Measurements from ENCODE around the gene OSM. TPM values are rescaled to one million over a fixed set of nuclear protein-coding genes. Genes with fewer than 3 reads are reported as not detected.

The OSM gene
- polyA plus RNA-seq, 1 of the 3 experiments (the other 2 are of a cell fraction), result not detected

- Histone ChIP-seq H3K4me1 (ENCODE audit: control insufficient read depth in 1 of 2, insufficient read depth in 2 of 2, low read depth in 1 of 2, low read length in 1 of 2) (peaks cover 3 to 5% of the 10 kb centered on the region in 2 experiments; a peak in 2 of 4 replicates), H3K9me3 (no peaks in the 10 kb centered on the region), H3K36me3 (replicated peaks in 1 of 2; ENCODE audit: control insufficient read depth in 1 of 2, insufficient read depth in 2 of 2, low read length in 1 of 2) (no peaks in the 10 kb centered on the region), H3K4me3 (ENCODE audit: low read depth in 2 of 2, low read length in 1 of 2) (no peak overlapping the region), H4K20me1 (ENCODE audit: insufficient read depth) (no peaks in the 10 kb centered on the region), H3K27ac (ENCODE audit: low read depth in 2 of 2, low read length in 1 of 2) (no peak overlapping the region), H2AFZ (ENCODE audit: low read depth) (no peak overlapping the region), H3K79me2 (ENCODE audit: insufficient read depth) (no peaks in the 10 kb centered on the region), H3K9me2 (no peaks in the 10 kb centered on the region), H3K4me2 (no peak overlapping the region), H3K27me3 (ENCODE audit: insufficient read depth) (no peaks in the 10 kb centered on the region), H3F3A (replicated peaks; ENCODE audit: insufficient read depth) (no peaks in the 10 kb centered on the region), H3K9ac (no peak overlapping the region)
- ChIA-PET POLR2A (interaction anchor here (0.6 kb wide), 1 partner anchor 699 kb away, joined by 3 read pairs; no protein-coding TSS in a partner anchor), CTCF (interaction anchor here (1.3 to 3.8 kb wide), 3 partner anchors 10 to 158 kb away, joined by 7 to 25 read pairs (median 9); no protein-coding TSS in a partner anchor)
- no peak for DNase-seq
- no peak for TF ChIP-seq GATA2 (CRISPR knock-in tag; IDR thresholded peaks at IDR 0.05)
- TF ChIP-seq YY1 (IDR thresholded peaks at IDR 0.05; ENCODE audit: low read depth), result no peak
- no peak for TF ChIP-seq TAF1 (IDR thresholded peaks at IDR 0.05; ENCODE audit: borderline replicate concordance, low read depth, low read length)
- no peak for TF ChIP-seq SMC3 (IDR thresholded peaks at IDR 0.05; ENCODE audit: low read depth, low read length)
- no peak for TF ChIP-seq JUND (IDR thresholded peaks at IDR 0.05)
- 86% methylated on average over 1 of the region's 9 CpGs for WGBS (ENCODE audit: low lambda C conversion rate)
These were observed 1.4 kb downstream of the OSM start for GRCh38 chr22:30265131-30265720.

GRCh38 chr22:30263883-30264282 is 2.8 kb downstream of the OSM start:
- peak overlapping the region; percentile 84; the same call in 1 of the 2 replicates for H3K4me2 ChIP-seq
- ChIA-PET POLR2A (no interaction called here), CTCF (interaction anchor here (0.8 to 5.6 kb wide), 22 partner anchors 8 to 160 kb away, joined by 3 to 43 read pairs (median 4); partner anchors contain the start of genes RNF215 and SEC14L2)
- H3K9me2 ChIP-seq, result no peaks in the 10 kb centered on the region
- 94% methylated on average over 11 of the region's 17 CpGs for WGBS (ENCODE audit: low lambda C conversion rate)
- H3K27me3 ChIP-seq (ENCODE audit: insufficient read depth), result no peaks in the 10 kb centered on the region
- H3K9ac ChIP-seq, result no peak overlapping the region
- no peaks in the 10 kb centered on the region for H4K20me1 ChIP-seq (ENCODE audit: insufficient read depth)
- H3K27ac ChIP-seq (ENCODE audit: low read depth in 2 of 2, low read length in 1 of 2), result no peak overlapping the region
- no peaks in the 10 kb centered on the region for H3F3A ChIP-seq (replicated peaks; ENCODE audit: insufficient read depth)
- H3K36me3 ChIP-seq (replicated peaks in 1 of 2; ENCODE audit: control insufficient read depth in 1 of 2, insufficient read depth in 2 of 2, low read length in 1 of 2), result no peaks in the 10 kb centered on the region
- no peaks in the 10 kb centered on the region for H3K79me2 ChIP-seq (ENCODE audit: insufficient read depth)
- no peaks in the 10 kb centered on the region for H3K9me3 ChIP-seq
- H3K4me3 ChIP-seq (ENCODE audit: low read depth in 2 of 2, low read length in 1 of 2), result no peak overlapping the region
- no peak overlapping the region for H2AFZ ChIP-seq (ENCODE audit: low read depth)
- DNase-seq, result no peak
- H3K4me1 ChIP-seq (ENCODE audit: control insufficient read depth in 1 of 2, insufficient read depth in 2 of 2, low read depth in 1 of 2, low read length in 1 of 2), result peaks cover 3 to 5% of the 10 kb centered on the region in 2 experiments; a peak in 2 of 4 replicates
- TF ChIP-seq RCOR1 (IDR thresholded peaks at IDR 0.05; ENCODE audit: low read length), result no peak
- no peak for TF ChIP-seq RAD21 (IDR thresholded peaks at IDR 0.05; ENCODE audit: low read length)
- no peak for TF ChIP-seq TEAD4 (IDR thresholded peaks at IDR 0.05; ENCODE audit: borderline replicate concordance, insufficient read depth)
- TF ChIP-seq FOSL2 (IDR thresholded peaks at IDR 0.05; ENCODE audit: borderline replicate concordance, low read depth), result no peak
- no peak for TF ChIP-seq FOXM1 (IDR thresholded peaks at IDR 0.05; ENCODE audit: low read depth)
- TF ChIP-seq NRF1 (IDR thresholded peaks at IDR 0.05; ENCODE audit: low read depth, low read length), result no peak
- TF ChIP-seq IRF3 (IDR thresholded peaks at IDR 0.05; ENCODE audit: low read depth, low read length), result no peak
- TF ChIP-seq CHD2 (IDR thresholded peaks at IDR 0.05; ENCODE audit: low read length, partially characterized antibody), result no peak
- TF ChIP-seq ZBTB33 (IDR thresholded peaks at IDR 0.05; ENCODE audit: borderline replicate concordance, low read depth), result no peak
- TF ChIP-seq MEF2A (IDR thresholded peaks at IDR 0.05; ENCODE audit: borderline replicate concordance, low read depth), result no peak
- no peak for TF ChIP-seq POLR2AphosphoS5 (IDR thresholded peaks at IDR 0.05; ENCODE audit: low read depth, low read length)
- no peak for TF ChIP-seq USF2 (IDR thresholded peaks at IDR 0.05; ENCODE audit: borderline replicate concordance, low read depth, low read length)
- TF ChIP-seq SIN3A (IDR thresholded peaks at IDR 0.05; ENCODE audit: borderline replicate concordance, low read depth, low read length), result no peak
- TF ChIP-seq ELF1 (IDR thresholded peaks at IDR 0.05), result no peak

Data from SK-N-SH (cell line).